ENCODE measurements around the gene STARD3.
A peak's percentile ranks its signal among the peaks of the same experiment; 100 is the strongest.

STARD3 gene

GRCh38 chr17:39618956-39619785 is 17.8 kb upstream of the STARD3 start:
- no peak for DNase-seq

- no peak for DNase-seq
Observed at GRCh38 chr17:39619786-39620101, 17.2 kb upstream of the STARD3 start.

- peak; percentile 33 to 96 (median 78) for DNase-seq
Observed at GRCh38 chr17:39621523-39622379, 15.2 kb upstream of the STARD3 start.

- no peak for DNase-seq
Observed at GRCh38 chr17:39622380-39623006, 14.5 kb upstream of the STARD3 start.

GRCh38 chr17:39623356-39623950 is 13.5 kb upstream of the STARD3 start:
- DNase-seq, result peak in 55 of 56 donors; percentile 22 to 91 (median 70)

GRCh38 chr17:39624313-39624712 is 12.6 kb upstream of the STARD3 start:
- no peak for DNase-seq

- no peak for DNase-seq
Observed at GRCh38 chr17:39625198-39625785, 11.7 kb upstream of the STARD3 start.

GRCh38 chr17:39626171-39627046 is 10.5 kb upstream of the STARD3 start, which contains the start of gene PPP1R1B:
Gene PPP1R1B (plus strand): TSS chr17:39626952. CDS start chr17:39627393, 441 bp downstream.
- peak in 37 of 56 donors; percentile 10 to 64 (median 35) for DNase-seq

GRCh38 chr17:39627047-39627711 is 9.8 kb upstream of the STARD3 start:
- no peak for DNase-seq

GRCh38 chr17:39627712-39628516 is 9.0 kb upstream of the STARD3 start:
- no peak for DNase-seq

- DNase-seq, result no peak
Observed at GRCh38 chr17:39628655-39629493, 8.1 kb upstream of the STARD3 start.

GRCh38 chr17:39629494-39629880 is 7.5 kb upstream of the STARD3 start:
- DNase-seq, result no peak

GRCh38 chr17:39629898-39630297 is 7.0 kb upstream of the STARD3 start:
- DNase-seq, result no peak

GRCh38 chr17:39631403-39631802 is 5.5 kb upstream of the STARD3 start:
- DNase-seq, result no peak

GRCh38 chr17:39632153-39632941 is 4.6 kb upstream of the STARD3 start:
- DNase-seq, result peak in 48 of 56 donors; percentile 22 to 89 (median 68)

- no peak for DNase-seq
Observed at GRCh38 chr17:39633570-39634183, 3.3 kb upstream of the STARD3 start.
